Bronchial epithelial cell (primary cell): ENCODE results near the gene CYB5R2. TPM values are rescaled to one million over a fixed set of nuclear protein-coding genes. Genes with fewer than 3 reads are reported as not detected.

Experiments used
- DNase-seq: peaks from one replicate; pipeline ENCODE4 v3.0.0-alpha.2; 2010; ENCODE audit warnings: low read depth
- FAIRE-seq: peaks from 2 replicates; lab custom pipeline; 2011; peaks lifted over from hg19 to GRCh38; lab: Jason Lieb, UNC
- H3K27me3 ChIP-seq: 2 replicates; pipeline ENCODE4 v1.5.1; 2011; ENCODE audit warnings: low read length; ENCODE audit not compliant: control insufficient read depth, insufficient read depth
- H3K36me3 ChIP-seq: 2 replicates; pipeline ENCODE4 v1.5.1; 2011; ENCODE audit warnings: low read length; ENCODE audit not compliant: control insufficient read depth, insufficient read depth
- H3K4me3 ChIP-seq: 2 replicates; pipeline ENCODE4 v1.5.1; 2011; ENCODE audit warnings: mild to moderate bottlenecking, low read depth, low read length, control low read depth
- total RNA-seq: library from RNA; depleted of rRNA; stranded (reverse); fragments of >200 nt; gene quantifications from 2 replicates; pipeline ENCODE4 v1.2.1, GENCODE V29; 2014
- TF ChIP-seq, protein P1 (sequence below): IDR thresholded peaks from 2 replicates; pipeline ENCODE4 v1.5.1; 2011; ENCODE audit warnings: mild to moderate bottlenecking, moderate library complexity, low read length, control low read depth, inconsistent platforms; ENCODE audit not compliant: insufficient read depth, severe bottlenecking

CYB5R2 gene
- total RNA-seq, 1 donor from 2014 or later: 12.1 TPM

DNA sequence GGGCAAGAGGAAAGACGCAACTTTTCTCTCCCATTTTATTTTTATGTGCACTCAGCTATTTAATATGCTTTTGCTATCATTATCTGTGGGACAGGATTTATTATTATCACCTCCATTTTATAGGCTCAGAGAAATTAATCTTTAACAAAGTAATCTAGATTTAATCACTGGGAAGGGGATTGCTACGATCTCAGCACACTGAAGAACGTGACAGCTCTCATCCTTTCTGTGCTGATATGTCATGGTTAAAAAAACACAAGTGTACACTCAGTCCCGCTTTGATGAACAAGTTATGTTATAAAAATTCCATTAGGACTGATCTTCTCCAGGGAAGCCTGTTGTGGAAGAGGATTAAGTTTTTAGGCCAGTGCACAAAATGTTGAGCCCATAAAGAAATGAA lies 37.6 kb downstream of the CYB5R2 start:
- DNase-seq (no peak), FAIRE-seq (no peak)
- H3K4me3 ChIP-seq: no peak overlapping the region
- TF ChIP-seq, protein P1, sequence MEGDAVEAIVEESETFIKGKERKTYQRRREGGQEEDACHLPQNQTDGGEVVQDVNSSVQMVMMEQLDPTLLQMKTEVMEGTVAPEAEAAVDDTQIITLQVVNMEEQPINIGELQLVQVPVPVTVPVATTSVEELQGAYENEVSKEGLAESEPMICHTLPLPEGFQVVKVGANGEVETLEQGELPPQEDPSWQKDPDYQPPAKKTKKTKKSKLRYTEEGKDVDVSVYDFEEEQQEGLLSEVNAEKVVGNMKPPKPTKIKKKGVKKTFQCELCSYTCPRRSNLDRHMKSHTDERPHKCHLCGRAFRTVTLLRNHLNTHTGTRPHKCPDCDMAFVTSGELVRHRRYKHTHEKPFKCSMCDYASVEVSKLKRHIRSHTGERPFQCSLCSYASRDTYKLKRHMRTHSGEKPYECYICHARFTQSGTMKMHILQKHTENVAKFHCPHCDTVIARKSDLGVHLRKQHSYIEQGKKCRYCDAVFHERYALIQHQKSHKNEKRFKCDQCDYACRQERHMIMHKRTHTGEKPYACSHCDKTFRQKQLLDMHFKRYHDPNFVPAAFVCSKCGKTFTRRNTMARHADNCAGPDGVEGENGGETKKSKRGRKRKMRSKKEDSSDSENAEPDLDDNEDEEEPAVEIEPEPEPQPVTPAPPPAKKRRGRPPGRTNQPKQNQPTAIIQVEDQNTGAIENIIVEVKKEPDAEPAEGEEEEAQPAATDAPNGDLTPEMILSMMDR: no peak
- peaks cover 4% of the 10 kb centered on the region for H3K36me3 ChIP-seq
- H3K27me3 ChIP-seq: no peaks in the 10 kb centered on the region

DNA sequence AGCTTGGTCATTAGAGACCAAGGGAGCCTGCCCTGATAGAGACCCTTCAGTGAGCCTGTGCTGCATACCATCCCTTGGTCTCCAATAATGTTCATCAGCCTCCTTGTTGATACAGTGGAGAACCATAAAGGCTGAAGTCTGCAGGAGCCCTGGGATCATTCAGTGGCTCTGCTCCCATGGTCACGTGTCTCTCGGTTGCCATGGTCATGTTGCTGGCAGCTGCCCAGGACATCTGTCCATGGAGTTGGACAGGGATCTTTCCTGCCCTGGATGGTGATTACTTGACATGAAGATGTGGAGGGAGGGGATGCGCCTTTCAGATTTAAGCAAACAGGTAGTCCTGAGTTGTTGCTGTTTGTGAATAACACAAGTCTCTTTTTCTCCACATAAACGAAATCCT lies 38.2 kb downstream of the CYB5R2 start:
- Histone ChIP-seq H3K4me3 (no peak overlapping the region), H3K27me3 (no peaks in the 10 kb centered on the region), H3K36me3 (peaks cover 4% of the 10 kb centered on the region)
- no peak for FAIRE-seq
- TF ChIP-seq, protein P1: no peak
- DNase-seq: no peak

DNA sequence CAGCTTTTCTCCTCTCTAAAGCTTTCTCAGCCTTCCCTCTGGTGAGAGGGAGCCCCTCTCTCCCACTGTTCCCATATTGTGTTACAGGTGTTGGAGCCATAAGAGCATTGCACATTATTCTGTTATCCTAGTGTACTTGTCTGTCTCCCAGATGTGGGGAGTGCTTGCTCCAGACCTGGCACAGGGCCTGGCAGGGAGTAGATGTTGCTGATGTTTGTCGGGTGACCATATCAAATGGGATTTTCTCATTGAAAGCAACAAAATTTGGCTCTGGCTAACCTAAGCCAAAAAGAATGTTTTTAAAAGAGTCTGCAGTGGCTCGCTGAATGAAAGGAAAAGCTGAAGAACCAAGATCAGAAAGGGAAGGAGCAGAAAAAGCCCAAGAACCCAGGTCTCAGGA lies 41.1 kb downstream of the CYB5R2 start:
- no peak for DNase-seq
- FAIRE-seq: no peak
- TF ChIP-seq, protein P1: no peak
- no peak overlapping the region for H3K4me3 ChIP-seq
- H3K27me3 ChIP-seq: no peaks in the 10 kb centered on the region
- peaks cover 1% of the 10 kb centered on the region for H3K36me3 ChIP-seq

DNA sequence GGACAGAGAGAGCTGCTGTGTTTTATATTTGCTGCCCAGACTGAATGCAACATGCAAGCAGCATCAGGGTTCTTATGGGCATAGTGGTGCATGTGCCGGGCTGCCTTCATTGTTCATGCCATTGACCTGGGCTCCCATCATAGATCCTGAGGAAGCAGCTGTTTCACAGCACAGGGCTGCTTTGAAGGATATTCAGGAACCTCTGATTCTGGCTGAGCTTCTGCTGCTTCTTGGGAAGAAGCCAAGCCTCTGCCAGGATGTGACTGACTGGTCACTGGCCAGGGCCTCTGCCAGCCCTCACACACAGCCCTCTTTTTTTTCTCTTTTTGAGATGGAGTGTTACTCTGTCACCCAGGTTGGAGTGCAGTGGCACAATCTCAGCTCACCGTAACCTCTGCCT lies 43.3 kb downstream of the CYB5R2 start:
- Histone ChIP-seq H3K27me3 (no peaks in the 10 kb centered on the region), H3K36me3 (peaks cover 1% of the 10 kb centered on the region), H3K4me3 (no peak overlapping the region)
- TF ChIP-seq, protein P1: no peak
- DNase-seq (no peak), FAIRE-seq (no peak)

DNA sequence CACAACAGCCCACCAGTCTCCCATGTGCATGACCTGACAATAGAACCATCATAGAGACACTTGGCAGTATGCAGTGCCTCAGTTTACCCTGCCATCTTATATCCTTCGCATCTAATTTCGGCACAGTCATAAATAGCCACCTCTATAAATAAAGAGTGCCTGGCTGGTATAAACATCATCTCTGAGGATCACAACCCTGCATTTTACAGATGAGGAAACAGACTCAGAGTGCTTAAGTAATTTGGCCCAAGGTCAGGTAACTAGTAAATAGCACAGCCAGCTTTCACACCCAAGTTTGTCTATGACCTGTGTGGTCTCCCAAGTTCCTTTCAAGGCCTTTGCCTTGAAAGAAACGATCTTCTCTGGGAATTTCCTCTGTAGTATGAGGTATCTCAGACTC lies 44.6 kb downstream of the CYB5R2 start:
- no peaks in the 10 kb centered on the region for H3K27me3 ChIP-seq

DNA sequence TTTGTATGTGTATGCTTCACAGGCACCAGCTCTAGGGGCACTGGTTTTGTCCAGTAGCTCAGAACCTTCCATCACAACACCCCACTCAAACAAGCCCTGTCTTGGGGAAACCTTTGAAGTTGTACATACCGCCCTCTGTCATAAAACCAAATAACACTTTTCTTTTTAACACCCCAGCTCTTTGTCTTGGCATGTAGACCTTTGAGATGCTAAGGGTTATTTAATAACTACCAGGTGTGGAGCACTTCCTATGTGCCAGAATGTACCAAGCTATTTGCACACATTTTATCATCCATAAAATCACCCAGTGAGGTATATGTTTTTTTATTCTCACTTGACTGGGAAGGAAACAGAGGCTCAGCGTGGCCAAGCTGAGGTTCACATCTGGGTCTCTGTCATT lies 50.6 kb downstream of the CYB5R2 start:
- DNase-seq (no peak), FAIRE-seq (no peak)
- no peaks in the 10 kb centered on the region for H3K27me3 ChIP-seq
- no peak overlapping the region for H3K4me3 ChIP-seq
- no peaks in the 10 kb centered on the region for H3K36me3 ChIP-seq
- TF ChIP-seq, protein P1: no peak

More for the DNA sequence above, 44.6 kb downstream of the CYB5R2 start:
- TF ChIP-seq, protein P1: no peak
- H3K4me3 ChIP-seq: no peak overlapping the region
- FAIRE-seq (peak; percentile 23), DNase-seq (no peak)
- peaks cover 1% of the 10 kb centered on the region for H3K36me3 ChIP-seq
